Measurements from ENCODE around the gene PREX1. TPM values are rescaled to one million over a fixed set of nuclear protein-coding genes. Genes with fewer than 3 reads are reported as not detected.

The PREX1 gene
- total RNA-seq, 1 donor, result 57.4 TPM

- no peak for TF ChIP-seq CTCF (IDR thresholded peaks at IDR 0.05; ENCODE audit: insufficient read depth, low read depth, low read length)
- no peak overlapping the region for H3K4me3 ChIP-seq (ENCODE audit: low read depth, low read length)
- no peak for DNase-seq (ENCODE audit: low read depth)
Measured at GRCh38 chr20:48676125-48676524, 151.7 kb downstream of the PREX1 start.

GRCh38 chr20:48674461-48674860, 153.3 kb downstream of the PREX1 start:
- no peak for DNase-seq (ENCODE audit: low read depth)
- H3K4me3 ChIP-seq (ENCODE audit: low read depth, low read length), result no peak overlapping the region
- TF ChIP-seq CTCF (IDR thresholded peaks at IDR 0.05; ENCODE audit: insufficient read depth, low read depth, low read length), result no peak

GRCh38 chr20:48673507-48673906, 154.3 kb downstream of the PREX1 start:
- H3K4me3 ChIP-seq (ENCODE audit: low read depth, low read length), result no peak overlapping the region
- TF ChIP-seq CTCF (IDR thresholded peaks at IDR 0.05; ENCODE audit: insufficient read depth, low read depth, low read length), result no peak
- no peak for DNase-seq (ENCODE audit: low read depth)

- no peak for DNase-seq (ENCODE audit: low read depth)
- no peak overlapping the region for H3K4me3 ChIP-seq (ENCODE audit: low read depth, low read length)
- TF ChIP-seq CTCF (IDR thresholded peaks at IDR 0.05; ENCODE audit: insufficient read depth, low read depth, low read length), result no peak
Measured at GRCh38 chr20:48672324-48672723, 155.5 kb downstream of the PREX1 start.

- TF ChIP-seq CTCF (IDR thresholded peaks at IDR 0.05; ENCODE audit: insufficient read depth, low read depth, low read length), result no peak
- H3K4me3 ChIP-seq (ENCODE audit: low read depth, low read length), result no peak overlapping the region
- DNase-seq (ENCODE audit: low read depth), result no peak
Measured at GRCh38 chr20:48671141-48671540, 156.7 kb downstream of the PREX1 start.

GRCh38 chr20:48669946-48670605, 157.7 kb downstream of the PREX1 start:
- no peak for DNase-seq (ENCODE audit: low read depth)

More at GRCh38 chr20:48669946-48670605, 157.7 kb downstream of the PREX1 start:
- H3K4me3 ChIP-seq (ENCODE audit: low read depth, low read length), result no peak overlapping the region
- no peak for TF ChIP-seq CTCF (IDR thresholded peaks at IDR 0.05; ENCODE audit: insufficient read depth, low read depth, low read length)
